ENCODE results near the gene ABAT. TPM values are rescaled to one million over a fixed set of nuclear protein-coding genes. Genes with fewer than 3 reads are reported as not detected.
A peak's percentile ranks its signal among the peaks of the same experiment; 100 is the strongest.

Gene ABAT
- total RNA-seq, 1 experiment from 2014 or later = 6.9 TPM

DNA sequence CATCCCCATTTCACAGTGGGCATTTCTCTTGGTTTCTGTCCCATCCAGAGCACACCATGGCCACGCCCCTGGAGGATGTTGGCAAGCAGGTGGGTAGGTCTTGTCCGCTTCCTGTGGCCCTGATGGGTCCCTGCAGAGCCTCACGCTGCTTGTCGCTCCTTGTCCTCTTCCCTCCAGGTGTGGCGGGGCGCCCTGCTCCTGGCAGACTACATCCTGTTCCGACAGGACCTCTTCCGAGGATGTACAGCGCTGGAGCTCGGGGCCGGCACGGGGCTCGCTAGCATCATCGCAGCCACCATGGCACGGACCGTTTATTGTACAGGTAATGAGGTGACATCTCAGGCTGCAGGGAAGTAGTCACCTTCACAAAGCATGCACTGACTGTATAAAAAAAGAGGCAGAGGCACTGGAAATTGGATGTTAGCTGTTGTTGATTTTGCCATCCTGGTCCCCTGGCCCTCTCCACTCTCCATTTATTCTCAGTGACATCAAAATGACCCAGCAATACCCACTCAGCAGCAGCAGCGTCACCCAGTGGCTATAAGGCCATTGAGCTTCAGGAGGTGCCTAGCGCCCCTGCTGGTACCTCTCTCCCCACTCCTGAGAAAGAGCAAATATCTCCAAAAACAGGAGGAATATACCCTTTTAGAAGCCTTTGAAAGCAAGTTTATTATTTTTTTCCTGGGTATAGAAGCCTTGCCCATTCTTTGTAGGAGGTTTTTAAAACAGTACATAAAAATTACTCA lies 39.3 kb upstream of the ABAT start:
- BruUV-seq (replicated peaks) = no TSS peak
- intact Hi-C loops (cut with micrococcal nuclease; ENCODE audit: unreplicated experiment) = loop anchor here (5.0 kb wide), 1 partner anchor 58 kb away; no protein-coding TSS in a partner anchor
- POLR2A ChIA-PET (ENCODE audit: low non-redundant PET) = no interaction called here
- peak; percentile 75 for DNase-seq (ENCODE audit: low spot score)
- peaks cover 10% of the 10 kb centered on the region for H3K4me1 ChIP-seq (ENCODE audit: insufficient read depth, low read length, poor library complexity, severe bottlenecking)
- H3K36me3 ChIP-seq (ENCODE audit: insufficient read depth, low read length, poor library complexity, severe bottlenecking) = peaks cover 94% of the 10 kb centered on the region
- H3K27me3 ChIP-seq (replicated peaks; ENCODE audit: insufficient read depth, low read depth, low read length, poor library complexity) = no peaks in the 10 kb centered on the region
- H3K4me3 ChIP-seq (ENCODE audit: low read depth, low read length, poor library complexity, severe bottlenecking) = no peak overlapping the region
- TF ChIP-seq, protein P1, sequence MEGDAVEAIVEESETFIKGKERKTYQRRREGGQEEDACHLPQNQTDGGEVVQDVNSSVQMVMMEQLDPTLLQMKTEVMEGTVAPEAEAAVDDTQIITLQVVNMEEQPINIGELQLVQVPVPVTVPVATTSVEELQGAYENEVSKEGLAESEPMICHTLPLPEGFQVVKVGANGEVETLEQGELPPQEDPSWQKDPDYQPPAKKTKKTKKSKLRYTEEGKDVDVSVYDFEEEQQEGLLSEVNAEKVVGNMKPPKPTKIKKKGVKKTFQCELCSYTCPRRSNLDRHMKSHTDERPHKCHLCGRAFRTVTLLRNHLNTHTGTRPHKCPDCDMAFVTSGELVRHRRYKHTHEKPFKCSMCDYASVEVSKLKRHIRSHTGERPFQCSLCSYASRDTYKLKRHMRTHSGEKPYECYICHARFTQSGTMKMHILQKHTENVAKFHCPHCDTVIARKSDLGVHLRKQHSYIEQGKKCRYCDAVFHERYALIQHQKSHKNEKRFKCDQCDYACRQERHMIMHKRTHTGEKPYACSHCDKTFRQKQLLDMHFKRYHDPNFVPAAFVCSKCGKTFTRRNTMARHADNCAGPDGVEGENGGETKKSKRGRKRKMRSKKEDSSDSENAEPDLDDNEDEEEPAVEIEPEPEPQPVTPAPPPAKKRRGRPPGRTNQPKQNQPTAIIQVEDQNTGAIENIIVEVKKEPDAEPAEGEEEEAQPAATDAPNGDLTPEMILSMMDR (conservative IDR thresholded peaks at IDR 0.05; ENCODE audit: low read depth, low read length) = peak; percentile 94
- no peak for TF ChIP-seq EZH2 (IDR thresholded peaks at IDR 0.05; ENCODE audit: borderline replicate concordance, low read depth, low read length, poor library complexity, severe bottlenecking)
- no peaks in the 10 kb centered on the region for H3K9me3 ChIP-seq (ENCODE audit: low read depth, low read length, poor library complexity, severe bottlenecking)
- H3K27ac ChIP-seq (ENCODE audit: low read depth, low read length, poor library complexity, severe bottlenecking) = peak overlapping the region; percentile 47
- CTCF ChIA-PET = interaction anchor here (0.7 to 1.2 kb wide), 2 partner anchors 62 to 592 kb away, joined by 3 to 4 read pairs; no protein-coding TSS in a partner anchor

DNA sequence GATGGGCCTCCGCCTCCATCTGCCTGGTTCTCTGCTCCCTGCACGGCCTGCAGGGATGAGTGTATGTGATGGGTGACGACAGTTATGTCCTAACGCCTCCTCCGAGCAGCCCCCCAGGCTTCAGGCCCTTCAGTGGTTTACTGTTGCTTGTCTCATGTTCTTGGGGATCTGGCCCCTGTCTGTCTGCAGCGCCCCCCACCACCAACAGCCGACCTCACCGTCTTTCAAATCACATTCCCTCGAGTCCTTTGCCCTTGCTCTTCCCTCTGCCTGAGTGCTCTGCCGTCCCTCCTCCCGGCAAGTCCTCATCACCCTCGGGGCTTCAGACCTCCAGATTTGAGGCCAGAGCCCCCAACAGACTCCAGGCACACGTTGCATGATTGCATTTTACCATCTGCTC lies 34.7 kb upstream of the ABAT start:
- peaks cover 5% of the 10 kb centered on the region for H3K4me1 ChIP-seq (ENCODE audit: insufficient read depth, low read length, poor library complexity, severe bottlenecking)
- intact Hi-C loops (cut with micrococcal nuclease; ENCODE audit: unreplicated experiment) = loop anchor here (5.0 kb wide), 1 partner anchor 62 kb away; no protein-coding TSS in a partner anchor
- no TSS peak for BruUV-seq (replicated peaks)
- ChIA-PET CTCF (no interaction called here), POLR2A (ENCODE audit: low non-redundant PET) (no interaction called here)
- peaks cover 89% of the 10 kb centered on the region for H3K36me3 ChIP-seq (ENCODE audit: insufficient read depth, low read length, poor library complexity, severe bottlenecking)
- no peak overlapping the region for H3K27ac ChIP-seq (ENCODE audit: low read depth, low read length, poor library complexity, severe bottlenecking)
- H3K9me3 ChIP-seq (ENCODE audit: low read depth, low read length, poor library complexity, severe bottlenecking) = no peaks in the 10 kb centered on the region
- no peak for DNase-seq (ENCODE audit: low spot score)
- TF ChIP-seq, protein P1 (conservative IDR thresholded peaks at IDR 0.05; ENCODE audit: low read depth, low read length) = no peak
- no peak for TF ChIP-seq EZH2 (IDR thresholded peaks at IDR 0.05; ENCODE audit: borderline replicate concordance, low read depth, low read length, poor library complexity, severe bottlenecking)
- H3K4me3 ChIP-seq (ENCODE audit: low read depth, low read length, poor library complexity, severe bottlenecking) = no peak overlapping the region
- no peaks in the 10 kb centered on the region for H3K27me3 ChIP-seq (replicated peaks; ENCODE audit: insufficient read depth, low read depth, low read length, poor library complexity)

DNA sequence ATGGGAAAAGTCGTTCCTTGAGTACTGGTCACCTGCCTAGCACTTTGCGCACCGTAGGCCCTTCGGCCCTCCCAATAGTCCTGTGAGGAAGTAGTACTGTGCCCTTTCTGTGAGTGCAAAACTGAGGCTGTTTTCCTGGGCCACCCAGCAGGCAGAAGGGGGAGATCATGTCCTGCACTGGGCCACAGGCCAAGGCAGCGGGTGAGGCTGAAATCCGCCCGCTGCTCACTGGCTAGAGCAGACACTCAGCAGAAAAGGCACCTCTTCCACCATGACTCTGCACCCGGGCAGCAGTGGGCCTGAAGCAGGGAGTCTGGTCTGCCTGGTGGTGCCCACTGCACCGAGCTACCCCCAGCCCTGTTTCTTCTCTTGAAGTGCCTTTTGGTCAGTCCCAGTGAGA lies 32.7 kb upstream of the ABAT start:
- H3K4me3 ChIP-seq (ENCODE audit: low read depth, low read length, poor library complexity, severe bottlenecking) = no peak overlapping the region
- POLR2A ChIA-PET (ENCODE audit: low non-redundant PET) = no interaction called here

More for the DNA sequence above, 32.7 kb upstream of the ABAT start:
- H3K36me3 ChIP-seq (ENCODE audit: insufficient read depth, low read length, poor library complexity, severe bottlenecking) = peaks cover 89% of the 10 kb centered on the region
- no peaks in the 10 kb centered on the region for H3K27me3 ChIP-seq (replicated peaks; ENCODE audit: insufficient read depth, low read depth, low read length, poor library complexity)
- no peak for DNase-seq (ENCODE audit: low spot score)
- TF ChIP-seq EZH2 (IDR thresholded peaks at IDR 0.05; ENCODE audit: borderline replicate concordance, low read depth, low read length, poor library complexity, severe bottlenecking) = no peak
- TF ChIP-seq, protein P1 (conservative IDR thresholded peaks at IDR 0.05; ENCODE audit: low read depth, low read length) = no peak
- H3K9me3 ChIP-seq (ENCODE audit: low read depth, low read length, poor library complexity, severe bottlenecking) = no peaks in the 10 kb centered on the region
- BruUV-seq (replicated peaks) = no TSS peak
- no peak overlapping the region for H3K27ac ChIP-seq (ENCODE audit: low read depth, low read length, poor library complexity, severe bottlenecking)
- intact Hi-C loops (cut with micrococcal nuclease; ENCODE audit: unreplicated experiment) = no loop called here
- CTCF ChIA-PET = no interaction called here
- H3K4me1 ChIP-seq (ENCODE audit: insufficient read depth, low read length, poor library complexity, severe bottlenecking) = no peaks in the 10 kb centered on the region
